Erythroblast (primary cell): Measurements from ENCODE around the gene KCTD2.

Experiments used
- GATA1 ChIP-seq: IDR thresholded peaks from 2 replicates; pipeline ENCODE4 v1.6.1; 2011; ENCODE audit warnings: low read depth, mild to moderate bottlenecking, control low read depth, low read length, moderate library complexity
- POLR2A ChIP-seq: IDR thresholded peaks from 2 replicates; pipeline ENCODE4 v1.6.1; 2011; ENCODE audit warnings: mild to moderate bottlenecking, low read length

DNA sequence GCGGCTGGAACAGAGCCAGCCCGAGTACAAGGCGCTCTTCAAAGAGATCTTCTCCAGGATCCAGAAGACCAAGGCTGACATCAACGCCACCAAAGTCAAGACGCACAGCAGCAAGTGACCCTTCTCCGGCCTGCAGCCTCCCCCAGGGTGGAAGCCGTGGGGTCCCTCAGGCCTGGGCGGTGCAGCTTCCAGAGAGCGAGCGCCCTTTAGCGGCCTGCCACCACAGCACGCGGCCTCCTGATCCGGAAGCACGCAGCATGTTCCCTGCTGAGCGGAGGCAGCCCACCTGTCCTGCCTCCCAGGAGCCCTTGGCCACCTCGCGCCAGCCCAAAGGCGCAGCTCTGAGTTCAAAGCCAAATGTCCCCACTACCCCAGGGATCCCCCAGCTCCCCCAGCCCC is 43.1 kb upstream of the KCTD2 start:
- TF ChIP-seq POLR2A (no peak), GATA1 (no peak)
